Measurements from ENCODE around the gene IP6K3.

IP6K3 gene

DNA sequence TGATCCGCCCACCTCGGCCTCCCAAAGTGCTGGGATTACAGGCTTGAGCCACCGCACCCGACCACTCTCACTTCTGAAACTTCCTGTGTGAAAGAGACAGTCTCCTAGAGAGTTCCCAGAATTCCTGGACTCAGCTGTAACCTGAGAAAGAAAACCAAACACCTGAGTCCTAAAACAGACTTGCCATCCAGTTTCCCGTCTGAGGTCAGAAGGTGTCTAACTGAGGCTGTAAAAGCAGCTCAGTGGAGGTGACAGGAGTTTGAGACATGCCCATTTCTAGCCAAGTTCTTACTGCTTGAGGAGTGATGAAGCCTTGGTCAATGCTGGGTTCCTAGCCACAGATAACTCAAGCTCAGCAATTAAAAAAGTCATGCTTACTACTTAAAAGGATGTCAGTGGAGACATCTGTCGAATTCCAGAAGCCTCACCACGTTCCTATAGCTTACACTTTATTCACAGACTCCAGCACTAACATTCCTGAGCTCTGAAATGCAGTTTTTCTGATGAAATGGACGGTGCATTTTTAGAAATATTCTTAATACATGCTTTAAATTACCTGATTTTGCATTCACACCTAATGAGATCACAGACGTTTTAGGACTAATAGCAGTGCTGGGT is 41.3 kb downstream of the IP6K3 start:
- no peak for DNase-seq (ENCODE audit: low read depth)

DNA sequence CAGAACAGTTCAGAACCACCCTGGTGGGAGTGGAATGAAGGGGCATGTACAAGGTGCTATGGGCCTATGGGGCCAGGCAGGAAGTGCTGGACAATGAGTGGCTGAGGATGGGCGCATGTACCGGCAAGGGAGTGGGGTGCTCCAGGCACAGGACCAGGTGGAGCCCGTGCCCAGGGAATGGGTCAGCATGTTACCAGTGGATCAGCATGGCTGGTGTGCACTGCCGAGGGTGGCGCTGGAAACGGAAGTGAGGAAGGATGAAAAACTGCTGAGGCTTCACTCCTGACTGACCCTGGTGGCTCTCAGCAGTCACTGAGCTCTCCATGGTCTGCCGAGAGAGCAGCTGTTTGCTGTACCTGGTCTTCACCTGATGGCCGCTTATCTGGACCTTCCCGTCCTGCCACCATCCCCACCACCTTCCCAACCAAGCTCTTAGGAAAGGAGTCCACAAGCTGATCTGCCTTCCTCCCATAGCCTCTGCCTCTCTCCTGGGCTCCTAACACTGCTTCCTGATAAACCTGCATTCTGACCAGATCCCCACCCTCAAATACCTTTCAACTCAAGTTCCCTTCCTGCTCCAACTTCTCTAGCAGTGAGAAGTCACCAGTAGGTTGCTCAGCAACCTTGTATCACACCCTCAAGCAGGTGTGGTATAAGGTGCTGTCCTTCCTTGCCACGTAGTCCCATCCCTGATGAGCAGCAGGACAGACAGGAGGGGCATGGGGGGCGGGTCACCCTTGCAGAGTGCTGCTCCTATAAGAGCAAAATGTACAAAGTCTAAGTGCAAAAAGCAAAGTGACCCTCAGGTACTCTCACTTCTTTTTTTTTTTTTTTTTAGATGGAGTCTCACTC is 42.3 kb downstream of the IP6K3 start:
- no peak for DNase-seq (ENCODE audit: low read depth)

DNA sequence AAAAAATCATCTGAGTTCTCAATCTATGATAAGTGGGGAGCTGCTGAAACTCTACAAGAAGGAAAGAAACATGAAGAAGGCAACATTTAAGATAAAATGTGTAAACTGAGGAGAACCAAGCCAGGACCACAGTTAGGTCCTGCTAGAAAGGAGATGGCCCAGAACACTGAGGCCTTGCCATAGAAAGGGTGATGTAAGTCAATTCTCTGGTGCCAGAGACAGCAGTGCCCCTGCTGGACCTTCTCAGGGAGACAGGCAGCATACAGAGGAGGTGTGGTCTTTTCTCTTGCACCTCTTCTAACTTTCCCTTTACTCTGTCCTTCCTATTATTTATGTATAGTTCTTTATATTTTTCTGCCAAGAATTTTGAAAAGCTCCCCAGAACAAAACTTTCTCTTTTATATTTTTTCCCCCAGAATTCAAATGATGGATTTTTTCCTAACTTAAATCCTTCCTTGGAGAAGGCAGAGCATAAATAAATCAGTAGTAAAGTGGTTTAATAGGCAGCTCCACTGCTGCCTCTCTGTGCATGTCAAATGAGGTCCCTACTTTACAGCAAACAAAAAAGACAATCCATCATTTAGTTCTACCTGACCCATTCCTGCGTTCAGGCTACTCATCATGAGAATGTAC is 44.2 kb downstream of the IP6K3 start:
- DNase-seq (ENCODE audit: low read depth): no peak

DNA sequence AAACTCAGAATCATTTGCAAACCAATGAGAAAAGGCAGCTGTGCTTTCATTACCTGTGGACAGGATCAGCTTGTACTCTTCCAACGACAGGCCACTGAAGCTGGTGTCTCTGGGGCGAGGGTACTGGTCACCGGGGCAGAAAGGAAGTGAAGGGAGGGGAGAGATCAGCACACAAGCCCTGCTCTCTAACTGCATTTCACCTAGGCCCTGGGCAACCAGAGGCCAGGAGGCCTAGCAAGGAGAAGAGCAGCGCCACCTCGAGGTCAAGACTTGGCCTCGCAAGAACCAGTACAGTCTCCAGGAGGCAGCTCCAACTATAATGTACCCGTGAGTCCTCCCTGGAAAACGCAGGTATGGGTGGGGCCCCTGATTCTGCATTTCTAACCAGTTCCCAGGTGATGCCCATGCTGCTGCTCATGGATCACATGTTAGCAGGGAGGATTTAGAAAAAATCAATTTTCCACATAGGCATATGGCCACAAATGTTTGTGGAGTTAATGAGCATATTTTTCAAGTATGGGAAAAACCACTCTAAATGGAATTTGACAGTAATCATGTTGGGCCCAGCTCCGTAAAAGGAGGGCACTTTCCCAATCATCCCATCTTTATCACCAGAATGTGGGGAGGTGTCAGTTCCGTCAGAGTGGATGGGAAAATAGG is 46.2 kb downstream of the IP6K3 start:
- no peak for DNase-seq (ENCODE audit: low read depth)

DNA sequence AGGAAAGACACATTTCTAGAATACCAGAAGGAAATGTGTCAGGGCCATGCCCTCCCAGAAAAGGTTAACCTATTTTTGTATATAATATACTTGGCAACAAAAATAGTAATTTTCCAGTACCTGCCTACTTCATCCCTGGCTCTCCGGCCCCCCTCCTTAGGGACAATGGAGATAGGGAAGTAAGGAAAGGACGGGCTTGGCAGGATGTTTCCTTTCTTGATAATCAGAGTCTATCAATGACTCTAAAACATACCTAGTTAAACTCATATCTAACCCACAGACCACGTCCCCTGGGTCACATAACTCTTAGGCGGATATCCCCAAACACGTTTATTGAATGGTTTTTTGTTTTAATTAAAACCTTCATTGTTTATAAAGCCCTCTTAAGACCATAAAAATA is 47.0 kb downstream of the IP6K3 start:
- DNase-seq (ENCODE audit: low read depth): no peak

DNA sequence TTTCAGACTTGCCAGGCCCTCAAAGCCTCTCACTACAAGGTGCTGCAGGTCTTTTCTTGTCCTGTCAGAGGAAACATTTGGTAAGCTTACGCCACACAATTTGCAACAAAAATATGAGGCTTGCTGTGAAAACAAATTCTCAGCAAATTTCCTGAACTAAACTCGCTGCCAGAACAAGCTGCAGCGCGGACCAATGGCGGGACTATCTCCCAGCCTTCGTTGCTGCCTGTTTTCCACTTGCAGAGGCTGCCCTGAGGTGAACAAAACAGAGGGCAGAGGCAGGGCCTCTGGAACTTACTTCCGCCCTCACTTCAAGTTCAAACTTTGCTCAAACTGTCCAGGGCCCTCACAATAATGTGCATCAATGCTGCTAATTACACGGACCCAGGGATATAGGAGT is 47.6 kb downstream of the IP6K3 start:
- no peak for DNase-seq (ENCODE audit: low read depth)

DNA sequence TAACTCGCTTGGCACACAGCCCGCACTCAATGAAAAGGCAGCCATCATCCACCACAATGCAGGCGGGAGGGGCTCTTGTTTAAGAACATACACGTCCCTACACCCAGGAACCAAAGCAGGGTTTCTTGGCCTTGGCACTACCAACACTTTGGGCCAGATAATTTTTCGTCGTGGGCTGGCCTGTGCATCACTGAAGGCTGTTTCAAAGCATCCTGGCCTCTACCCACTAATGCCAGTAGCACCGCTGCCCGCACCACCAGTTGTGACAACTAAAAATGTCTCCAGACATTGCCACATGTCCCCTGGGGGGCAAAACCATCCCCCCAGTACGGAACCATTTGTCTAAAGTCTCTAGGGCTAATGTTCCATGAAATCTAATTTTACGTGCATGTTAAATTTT is 48.2 kb downstream of the IP6K3 start:
- DNase-seq (ENCODE audit: low read depth): no peak

DNA sequence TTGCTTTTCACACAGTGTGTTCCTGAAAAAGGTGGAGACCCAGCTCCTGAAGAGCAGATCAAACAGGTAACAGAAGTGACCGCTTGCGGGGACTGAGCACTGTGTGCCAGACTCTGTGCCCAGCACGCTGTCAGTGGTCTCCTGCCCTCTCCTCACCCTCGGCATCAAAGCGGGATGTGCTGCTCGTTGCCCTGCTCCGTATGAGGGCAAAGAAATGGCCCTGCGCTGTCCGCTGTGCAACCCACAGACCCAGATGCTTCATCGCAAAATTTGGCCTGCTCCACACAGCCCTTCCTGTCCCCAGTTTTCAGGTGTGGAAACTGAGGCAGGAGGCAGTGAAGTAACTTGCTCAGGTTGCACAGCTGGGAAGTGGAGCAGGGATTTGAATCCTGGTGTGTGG is 48.9 kb downstream of the IP6K3 start:
- no peak for DNase-seq (ENCODE audit: low read depth)

DNA sequence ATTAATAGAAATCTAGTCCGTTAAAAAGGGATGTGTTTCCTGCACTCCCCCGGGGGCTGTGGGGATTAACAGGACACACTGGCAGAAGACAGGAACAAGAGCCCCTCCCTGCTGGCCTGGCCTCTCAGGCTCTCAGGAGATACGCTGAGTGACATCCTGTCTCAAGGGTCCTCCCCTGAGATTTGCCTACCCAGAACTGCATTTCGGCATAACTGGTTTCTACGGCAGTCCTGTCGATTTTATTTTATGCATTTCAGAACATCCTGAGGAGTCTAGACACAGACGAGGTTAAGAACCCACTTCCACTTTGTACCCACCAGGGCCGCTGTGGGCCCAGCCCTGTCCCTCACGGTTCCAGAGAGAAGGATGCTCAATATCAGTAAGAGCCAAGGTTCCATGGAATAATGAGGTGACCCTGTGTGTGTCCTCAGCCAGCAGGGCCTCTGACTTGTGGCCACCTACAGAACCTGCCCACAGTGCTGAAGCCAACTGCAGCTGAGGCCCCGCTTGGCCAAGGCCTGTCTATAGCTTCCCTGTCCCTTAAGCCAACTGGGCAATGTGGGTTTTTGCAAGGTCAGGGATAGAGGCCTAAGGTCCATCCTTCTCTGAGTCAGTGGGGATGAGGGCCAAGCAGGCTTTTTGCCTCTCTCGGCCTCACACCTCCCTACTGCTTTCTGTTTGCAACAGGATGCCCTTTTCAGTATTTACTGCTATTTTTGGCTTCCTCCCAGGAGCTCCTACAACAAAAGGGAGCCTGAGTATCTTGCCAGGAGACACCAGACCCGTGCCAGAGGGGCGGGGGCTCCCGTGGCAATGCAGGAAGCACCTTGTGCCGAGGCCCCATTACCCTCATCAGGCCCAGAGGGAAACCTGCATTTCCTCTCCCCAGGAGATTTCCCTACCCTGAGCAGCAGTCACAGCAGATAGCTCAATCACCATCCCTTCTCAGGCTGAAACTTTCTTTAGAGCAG is 49.9 kb downstream of the IP6K3 start:
- DNase-seq (ENCODE audit: low read depth): no peak

DNA sequence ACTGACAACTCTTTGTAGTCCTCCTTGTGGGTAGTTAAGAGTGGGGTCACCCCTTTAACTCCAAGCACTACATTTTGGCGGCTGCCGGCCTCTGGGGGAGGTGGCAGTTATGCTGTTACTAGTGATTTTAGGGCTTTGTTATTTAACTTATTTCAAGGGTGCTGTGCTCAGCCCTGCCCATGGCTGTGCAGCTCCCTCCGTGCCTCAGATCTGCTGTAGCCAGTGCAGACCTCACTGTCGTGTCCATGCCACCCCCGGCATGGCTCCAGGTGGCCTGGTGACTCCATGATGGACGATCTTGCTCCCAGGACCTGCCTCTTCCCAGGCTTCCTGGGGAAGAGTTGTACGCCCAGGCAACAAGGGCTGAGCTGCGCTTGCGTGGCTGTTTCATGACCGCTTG is 50.6 kb downstream of the IP6K3 start:
- DNase-seq (ENCODE audit: low read depth): no peak

DNA sequence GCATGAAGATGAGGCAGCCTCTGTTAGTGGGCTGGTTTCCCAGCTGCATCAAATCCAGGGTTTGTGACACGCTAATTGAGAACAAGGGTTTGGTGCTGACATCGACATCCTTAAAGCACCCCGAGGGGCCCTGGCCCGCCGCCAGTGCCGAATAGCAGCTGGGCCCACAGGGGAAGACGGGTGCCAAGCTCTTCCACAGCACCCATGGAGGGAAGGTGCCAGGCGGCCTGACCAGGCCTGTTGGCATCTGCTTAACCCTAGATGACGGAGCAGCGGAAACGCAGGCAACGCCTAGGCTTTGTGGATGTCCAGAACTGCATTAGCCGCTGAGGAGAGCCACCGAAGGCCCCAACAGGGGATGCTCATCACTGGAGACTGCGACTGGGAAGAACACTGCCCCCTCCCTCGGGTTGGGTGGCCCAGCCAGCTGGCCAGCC is 51.2 kb downstream of the IP6K3 start:
- no peak for DNase-seq (ENCODE audit: low read depth)

DNA sequence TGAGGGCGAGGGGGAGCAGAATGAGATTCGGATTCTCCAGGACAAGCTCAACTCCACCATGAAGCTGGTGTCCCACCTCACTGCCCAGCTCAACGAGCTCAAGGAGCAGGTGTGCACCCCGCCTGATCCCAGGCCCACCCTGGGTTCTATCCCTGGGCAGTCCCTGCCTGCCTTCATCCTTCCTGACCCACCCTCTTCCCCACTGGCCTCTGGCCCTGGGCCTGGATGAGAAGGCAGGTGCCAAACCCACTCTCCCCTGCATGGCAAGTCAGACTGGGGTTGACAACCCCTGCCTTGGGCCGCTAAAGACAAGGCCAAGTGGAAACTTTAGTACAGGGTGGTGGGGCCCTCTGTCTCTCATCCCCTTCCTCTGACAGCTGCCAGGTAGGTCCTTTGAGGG is 51.7 kb downstream of the IP6K3 start:
- DNase-seq (ENCODE audit: low read depth): no peak

DNA sequence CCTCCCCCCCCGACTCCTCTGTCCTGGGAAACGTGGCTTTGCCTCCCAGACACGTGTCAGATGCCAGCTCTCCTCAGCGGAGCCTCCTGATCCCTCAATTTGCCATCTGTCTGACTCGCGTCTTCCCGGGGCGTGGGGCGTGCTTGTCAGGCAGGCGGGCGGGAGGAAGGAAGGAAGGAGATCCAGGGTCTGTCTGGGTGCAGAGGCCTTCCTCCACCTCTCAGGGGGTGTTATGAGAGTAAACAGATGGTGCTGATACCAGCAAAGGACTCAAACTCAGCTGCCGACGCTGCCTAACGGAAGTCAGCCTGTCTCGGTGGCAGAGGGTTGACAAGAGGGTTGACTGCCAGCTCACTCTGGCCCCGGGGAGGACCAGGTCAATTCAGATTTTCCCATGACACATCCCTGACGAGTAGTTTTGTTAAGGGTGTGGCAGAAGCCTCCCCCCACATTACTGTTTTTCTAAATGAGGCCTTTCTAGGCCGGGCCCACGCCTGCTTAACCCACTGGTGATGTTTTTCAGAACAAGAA is 52.2 kb downstream of the IP6K3 start:
- no peak for DNase-seq (ENCODE audit: low read depth)

DNA sequence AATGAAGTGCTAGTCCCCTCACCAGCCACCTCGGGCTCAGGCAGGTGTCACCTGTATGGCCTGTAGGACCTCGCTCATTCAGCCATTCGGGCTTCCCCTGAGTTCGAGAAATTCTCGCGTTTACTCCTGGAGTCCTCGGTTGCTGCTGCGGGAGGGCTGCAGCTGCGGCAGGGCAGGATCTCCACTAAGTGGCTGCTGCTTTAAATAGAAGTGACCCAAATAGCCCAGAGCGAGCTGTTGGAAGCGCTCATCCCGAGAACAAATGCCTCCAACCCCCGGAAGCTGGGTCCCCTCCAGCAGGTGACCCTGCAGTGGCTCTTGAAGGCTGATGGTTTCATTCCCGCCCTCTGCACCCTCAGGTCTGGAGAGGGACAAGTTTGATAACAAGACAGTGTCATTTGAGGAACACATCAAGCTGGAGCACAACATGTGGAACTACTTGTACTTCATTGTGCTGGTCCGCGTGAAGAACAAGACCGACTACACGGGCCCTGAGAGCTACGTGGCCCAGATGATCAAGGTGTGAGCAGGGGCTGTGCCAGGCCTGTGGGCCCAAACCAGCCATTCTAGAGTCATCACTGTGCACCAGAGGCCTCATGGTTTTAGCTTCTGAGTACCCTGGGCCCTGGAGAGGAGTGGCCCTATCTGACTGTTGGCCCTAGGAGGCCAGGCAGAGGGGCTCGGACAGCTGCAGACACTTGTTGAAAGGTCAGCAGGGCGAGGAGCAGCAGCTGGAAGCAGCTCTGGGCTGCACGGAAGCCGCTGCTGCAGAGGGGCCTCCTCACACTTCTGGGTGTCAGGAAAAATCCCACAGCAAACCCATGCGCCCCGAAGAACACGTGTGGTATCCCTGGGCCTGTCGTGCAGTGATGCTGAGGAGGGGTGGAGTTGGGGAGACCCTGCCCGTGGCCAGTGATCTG is 53.3 kb downstream of the IP6K3 start:
- DNase-seq (ENCODE audit: low read depth): no peak

DNA sequence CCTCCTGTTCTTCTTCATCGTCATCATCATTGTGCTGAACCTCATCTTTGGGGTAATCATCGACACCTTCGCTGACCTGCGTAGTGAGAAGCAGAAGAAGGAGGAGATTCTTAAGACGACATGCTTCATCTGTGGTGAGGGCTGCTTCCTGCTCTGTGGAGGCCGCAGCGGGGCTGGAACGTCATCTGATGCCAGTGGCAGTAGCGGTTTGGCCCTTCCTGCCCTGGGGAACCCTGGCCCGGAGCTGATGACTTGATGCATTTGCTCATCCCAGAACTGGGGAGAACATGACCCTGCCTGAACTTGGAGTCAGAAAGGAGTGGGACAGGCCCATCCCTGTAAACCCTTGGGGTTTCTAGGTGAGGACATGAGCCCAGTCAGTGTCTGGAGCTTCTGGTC is 53.9 kb downstream of the IP6K3 start:
- no peak for DNase-seq (ENCODE audit: low read depth)

DNA sequence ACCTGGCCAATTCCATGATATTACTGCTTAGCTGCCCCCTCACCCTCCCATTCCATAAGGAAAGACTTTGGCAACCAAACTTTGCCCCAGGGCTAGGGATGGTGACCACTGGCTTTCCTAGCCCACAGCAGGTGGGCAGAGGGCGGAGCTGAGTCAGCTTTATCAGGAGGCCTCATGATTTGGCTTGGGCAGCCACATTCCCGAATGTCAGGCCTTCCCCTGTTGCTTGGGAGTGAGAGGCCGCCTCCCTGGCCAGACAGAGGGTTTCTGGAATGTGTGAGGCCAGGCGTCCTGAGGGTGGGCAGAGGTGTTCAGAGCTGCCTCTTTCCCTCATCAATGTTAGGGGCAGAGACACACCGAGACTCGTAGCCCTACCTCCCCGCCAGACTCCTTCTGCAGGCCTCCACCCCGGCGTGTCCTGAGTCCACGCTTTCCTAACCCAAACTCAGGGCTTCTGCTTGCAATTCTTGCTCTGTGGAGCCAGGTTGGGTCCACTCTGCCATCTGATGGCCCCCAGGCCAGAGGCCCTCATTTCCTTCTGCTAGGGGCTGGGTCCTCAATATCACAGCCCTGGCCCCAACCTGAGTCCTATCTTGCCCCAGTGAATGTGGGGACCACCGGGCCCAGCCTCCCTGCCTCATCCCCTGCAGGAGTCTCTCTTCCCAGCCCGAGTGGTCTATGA is 54.5 kb downstream of the IP6K3 start:
- DNase-seq (ENCODE audit: low read depth): no peak

DNA sequence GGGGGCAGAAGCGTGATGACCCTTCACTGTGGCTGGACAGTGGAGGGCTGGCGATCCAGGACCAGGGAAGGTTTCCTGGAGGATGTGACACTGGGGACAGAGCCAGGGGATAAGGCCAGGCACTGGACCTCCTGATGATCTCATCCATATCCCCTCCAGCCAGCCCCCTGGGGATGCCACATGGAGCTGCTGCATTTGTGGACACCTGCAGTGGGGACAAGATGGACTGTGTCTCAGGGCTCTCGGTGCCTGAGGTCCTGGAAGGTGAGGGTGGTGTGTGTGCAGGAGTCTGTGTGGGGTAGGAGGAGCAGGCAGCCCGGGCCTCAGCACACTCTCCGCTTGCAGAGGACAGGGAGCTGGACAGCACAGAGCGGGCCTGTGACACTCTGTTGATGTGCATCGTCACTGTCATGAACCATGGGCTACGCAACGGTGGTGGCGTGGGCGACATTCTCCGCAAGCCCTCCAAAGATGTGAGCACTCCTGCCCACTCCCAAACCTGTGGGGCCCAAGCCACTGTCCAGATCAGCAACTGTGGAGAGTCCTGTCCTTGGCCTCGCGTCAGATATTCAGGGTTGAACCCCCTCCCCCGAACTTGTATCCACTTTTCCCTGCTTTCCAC is 55.1 kb downstream of the IP6K3 start:
- no peak for DNase-seq (ENCODE audit: low read depth)

DNA sequence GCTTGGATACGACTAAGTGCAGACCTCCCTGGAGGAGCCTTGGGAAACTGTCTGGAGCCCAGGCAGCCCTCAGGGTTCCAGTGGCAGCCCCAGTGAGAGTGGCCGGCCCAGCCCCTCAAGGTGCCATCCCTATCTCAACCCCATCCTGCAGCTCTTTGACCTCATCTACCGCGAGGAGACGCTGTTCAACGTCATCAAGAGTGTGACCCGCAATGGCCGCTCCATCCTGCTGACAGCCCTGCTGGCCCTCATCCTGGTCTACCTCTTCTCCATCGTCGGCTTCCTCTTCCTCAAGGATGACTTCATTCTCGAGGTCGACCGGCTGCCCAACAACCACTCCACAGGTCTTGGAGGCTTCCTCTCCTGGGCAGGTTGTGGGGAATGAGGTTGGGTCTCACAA is 55.9 kb downstream of the IP6K3 start:
- no peak for DNase-seq (ENCODE audit: low read depth)

DNA sequence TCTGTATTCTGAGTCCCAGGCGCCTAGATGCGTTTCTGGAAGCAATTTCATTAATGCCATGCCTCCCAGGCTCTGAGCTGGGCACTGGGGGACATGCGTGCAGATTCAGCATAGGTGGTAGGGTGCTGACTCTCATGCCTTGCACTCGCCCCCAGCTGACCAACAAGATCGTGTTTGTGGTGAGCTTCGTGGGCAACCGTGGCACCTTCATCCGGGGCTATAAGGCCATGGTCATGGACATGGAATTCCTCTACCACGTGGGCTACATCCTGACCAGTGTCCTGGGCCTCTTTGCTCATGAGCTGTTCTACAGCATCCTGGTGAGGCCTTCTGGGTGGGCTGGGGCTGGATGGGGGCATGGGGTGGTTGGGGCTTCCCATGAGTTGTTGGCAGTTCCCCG is 56.8 kb downstream of the IP6K3 start:
- DNase-seq (ENCODE audit: low read depth): no peak

All from GM04503 (cell line).